H9 (cell line): ENCODE data around the gene ATXN7L3. TPM values are rescaled to one million over a fixed set of nuclear protein-coding genes. Genes with fewer than 3 reads are reported as not detected.

ENCODE experiments used
- DNase-seq: peaks from one replicate; pipeline ENCODE4 v3.0.0-alpha.2; 2017
- H2AFZ ChIP-seq: one replicate; pipeline ENCODE4 v1.6.1; 2013; ENCODE audit warnings: mild to moderate bottlenecking, low read length, control low read depth, moderate library complexity
- H2AK5ac ChIP-seq: 2 replicates; pipeline ENCODE4 v1.6.1; 2013; ENCODE audit warnings: low read length, control low read depth, mixed read lengths; ENCODE audit not compliant: insufficient read length
- H2BK120ac ChIP-seq: one replicate; pipeline ENCODE4 v1.6.1; 2013; ENCODE audit warnings: low read depth, mild to moderate bottlenecking, low read length, control low read depth, inconsistent platforms; ENCODE audit not compliant: poor library complexity, severe bottlenecking
- H2BK12ac ChIP-seq: 2 replicates; pipeline ENCODE4 v1.6.1; 2013; ENCODE audit warnings: low read length, control low read depth, mixed read lengths, low read depth; ENCODE audit not compliant: insufficient read length
- H2BK15ac ChIP-seq: 2 replicates; pipeline ENCODE4 v1.6.1; 2013; ENCODE audit warnings: low read depth, low read length, control low read depth
- H2BK20ac ChIP-seq: one replicate; pipeline ENCODE4 v1.6.1; 2013; ENCODE audit warnings: low read depth, mild to moderate bottlenecking, low read length, control low read depth, inconsistent platforms; ENCODE audit not compliant: poor library complexity, severe bottlenecking
- H2BK5ac ChIP-seq: 2 replicates; pipeline ENCODE4 v1.6.1; 2013; ENCODE audit warnings: low read length, control low read depth, mixed read lengths; ENCODE audit not compliant: insufficient read length
- H3K14ac ChIP-seq: 2 replicates; pipeline ENCODE4 v1.6.1; 2013; ENCODE audit warnings: low read length, control low read depth; ENCODE audit not compliant: insufficient read depth
- H3K18ac ChIP-seq: 2 replicates; pipeline ENCODE4 v1.6.1; 2013; ENCODE audit warnings: low read depth, mild to moderate bottlenecking, mixed read lengths, low read length, control low read depth; ENCODE audit not compliant: insufficient read length
- H3K23ac ChIP-seq: 2 replicates; pipeline ENCODE4 v1.6.1; 2013; ENCODE audit warnings: low read length, control low read depth, mixed read lengths, low read depth; ENCODE audit not compliant: insufficient read length
- H3K23me2 ChIP-seq: 2 replicates; pipeline ENCODE4 v1.6.1; 2013; ENCODE audit warnings: low read depth, mild to moderate bottlenecking, mixed read lengths, low read length, control low read depth; ENCODE audit not compliant: insufficient read length, poor library complexity, severe bottlenecking
- H3K27ac ChIP-seq: 2 replicates; pipeline ENCODE4 v1.5.1; 2013; ENCODE audit warnings: low read length, control low read depth, mixed read lengths, low read depth; ENCODE audit not compliant: insufficient read length
- H3K27me3 ChIP-seq: 2 replicates; pipeline ENCODE4 v1.6.1; 2013; ENCODE audit warnings: low read length, control low read depth, inconsistent platforms; ENCODE audit not compliant: insufficient read depth
- H3K4ac ChIP-seq: 2 replicates; pipeline ENCODE4 v1.6.1; 2013; ENCODE audit warnings: low read depth, mild to moderate bottlenecking, control low read depth, inconsistent platforms, low read length, moderate library complexity
- H3K4me1 ChIP-seq: 2 replicates; pipeline ENCODE4 v1.6.1; 2013; ENCODE audit warnings: low read length, control low read depth, inconsistent platforms; ENCODE audit not compliant: insufficient read depth
- H3K4me2 ChIP-seq: 2 replicates; pipeline ENCODE4 v1.6.1; 2013; ENCODE audit warnings: low read length, control low read depth, mixed read lengths; ENCODE audit not compliant: insufficient read length, insufficient read depth
- H3K56ac ChIP-seq: 2 replicates; pipeline ENCODE4 v1.6.1; 2013; ENCODE audit warnings: low read depth, mild to moderate bottlenecking, mixed read lengths, low read length, control low read depth; ENCODE audit not compliant: insufficient read length
- H3K79me1 ChIP-seq: 2 replicates; pipeline ENCODE4 v1.6.1; 2013; ENCODE audit warnings: low read depth, mild to moderate bottlenecking, moderate library complexity, low read length, control low read depth, inconsistent platforms; ENCODE audit not compliant: insufficient read depth, poor library complexity, severe bottlenecking
- H3K79me2 ChIP-seq: 2 replicates; pipeline ENCODE4 v1.6.1; 2013; ENCODE audit warnings: low read length, control low read depth, inconsistent platforms; ENCODE audit not compliant: insufficient read depth
- H3K9ac ChIP-seq: 2 replicates; pipeline ENCODE4 v1.6.1; 2013; ENCODE audit warnings: low read length, control low read depth, mixed read lengths; ENCODE audit not compliant: insufficient read length; ENCODE audit errors: extremely low read depth
- H3K9me3 ChIP-seq: one replicate; pipeline ENCODE4 v1.6.1; 2013; ENCODE audit warnings: low read depth, low read length, inconsistent platforms; ENCODE audit not compliant: control insufficient read depth
- H3T11ph ChIP-seq: one replicate; pipeline ENCODE4 v1.6.1; 2013; ENCODE audit warnings: mild to moderate bottlenecking, low read length, control low read depth, inconsistent platforms
- H4K20me1 ChIP-seq: one replicate; pipeline ENCODE4 v1.6.1; 2013; ENCODE audit not compliant: control insufficient read depth, insufficient read length, insufficient read depth
- H4K5ac ChIP-seq: 2 replicates; pipeline ENCODE4 v1.6.1; 2013; ENCODE audit warnings: low read depth, mild to moderate bottlenecking, mixed read lengths, low read length, control low read depth; ENCODE audit not compliant: insufficient read length
- H4K8ac ChIP-seq: replicated peaks from 2 replicates; pipeline ENCODE4 v1.6.1; 2013; ENCODE audit warnings: low read length, control low read depth, mixed read lengths, low read depth; ENCODE audit not compliant: insufficient read length
- H4K91ac ChIP-seq: 2 replicates; pipeline ENCODE4 v1.6.1; 2013; ENCODE audit warnings: low read depth, mild to moderate bottlenecking, moderate library complexity, mixed read lengths, low read length, control low read depth; ENCODE audit not compliant: insufficient read length
- H3K27ac Mint-ChIP-seq, 3 experiments: 2 replicates in 2 of 3; 3 replicates in 1 of 3; pipeline ENCODE4 v1.8.0; 2020 to 2021; ENCODE audit warnings: mixed read lengths in 3 of 3, mild to moderate bottlenecking in 1 of 3, moderate library complexity in 1 of 3
- H3K27me3 Mint-ChIP-seq: 2 replicates; pipeline ENCODE4 v1.8.0; 2021; ENCODE audit warnings: low read depth, mild to moderate bottlenecking, moderate library complexity, mixed read lengths
- H3K36me3 Mint-ChIP-seq, 3 experiments: 2 replicates in 2 of 3; 3 replicates in 1 of 3; pipeline ENCODE4 v1.8.0; 2020 to 2021; ENCODE audit warnings: low read depth in 3 of 3, mixed read lengths in 3 of 3; ENCODE audit not compliant: insufficient read depth in 1 of 3
- H3K4me1 Mint-ChIP-seq, 2 experiments: 2 replicates each; pipeline ENCODE4 v1.8.0; 2020; ENCODE audit warnings: mixed read lengths in 2 of 2
- H3K4me3 Mint-ChIP-seq, 2 experiments: 2 replicates in 1 of 2; 3 replicates in 1 of 2; pipeline ENCODE4 v1.8.0; 2020 to 2021; ENCODE audit warnings: mild to moderate bottlenecking in 2 of 2, mixed read lengths in 2 of 2, moderate library complexity in 1 of 2
- H3K9me3 Mint-ChIP-seq, 2 experiments: 2 replicates in 1 of 2; 3 replicates in 1 of 2; pipeline ENCODE4 v1.8.0; 2020; ENCODE audit warnings: mild to moderate bottlenecking in 2 of 2, mixed read lengths in 2 of 2, moderate library complexity in 1 of 2
- CTCF ChIP-seq: fragments of 200-600 bp; sonication (generic); conservative IDR thresholded peaks from 3 replicates; pipeline ENCODE4 v1.8.0; 2021; ENCODE audit warnings: antibody characterized with exemption, mild to moderate bottlenecking
- WGBS: extraction: QIAGEN DNeasy Blood & Tissue Kit; methylation state at CpG from one replicate; pipeline ENCODE4 v1.1.7; 2013; ENCODE audit warnings: missing lambda C conversion rate, low lambda C conversion rate, mixed read lengths; ENCODE audit not compliant: insufficient read length; ENCODE audit errors: extremely low coverage; 5-methylcytosine and 5-hydroxymethylcytosine counted together
- total RNA-seq: library from RNA; stranded (reverse); gene quantifications from 2 replicates; pipeline ENCODE4 v1.2.1, GENCODE V29; 2021

Gene ATXN7L3
- total RNA-seq, 1 experiment from 2014 or later, result 125 TPM

- no peaks in the 10 kb centered on the region for H3K23me2 ChIP-seq
- Mint-ChIP-seq H3K4me3 (no peak overlapping the region), H3K27me3 (peaks cover 10% of the 10 kb centered on the region), H3K9me3 (peaks cover 3 to 8% of the 10 kb centered on the region in 2 experiments; a peak in 3 of 5 replicates), H3K27ac (no peak overlapping the region), H3K4me1 (no peaks in the 10 kb centered on the region), H3K36me3 (peaks cover 0 to 4% (median 0%) of the 10 kb centered on the region in 3 experiments; a peak in 1 of 7 replicates)
- H2BK12ac ChIP-seq, result no peak overlapping the region
- no peak overlapping the region for H2AFZ ChIP-seq
- no peak overlapping the region for H4K5ac ChIP-seq
- H4K20me1 ChIP-seq, result no peaks in the 10 kb centered on the region
- no peak overlapping the region for H2BK5ac ChIP-seq
- H2AK5ac ChIP-seq, result no peak overlapping the region
- no peak for TF ChIP-seq CTCF
- H3K9me3 ChIP-seq, result no peaks in the 10 kb centered on the region
- no peak overlapping the region for H2BK20ac ChIP-seq
- H3K56ac ChIP-seq, result no peak overlapping the region
- no peaks in the 10 kb centered on the region for H3K4me1 ChIP-seq
- no peak overlapping the region for H3K23ac ChIP-seq
- no peak for DNase-seq
- H3K14ac ChIP-seq, result no peak overlapping the region
- H3K18ac ChIP-seq, result no peak overlapping the region
- no peak overlapping the region for H2BK120ac ChIP-seq
- H4K91ac ChIP-seq, result no peak overlapping the region
- H3K27me3 ChIP-seq, result no peaks in the 10 kb centered on the region
- no peak overlapping the region for H3K9ac ChIP-seq
- H3K79me2 ChIP-seq, result no peaks in the 10 kb centered on the region
- H3K4me2 ChIP-seq, result no peak overlapping the region
- H4K8ac ChIP-seq, result no peak overlapping the region
- H3K4ac ChIP-seq, result no peak overlapping the region
- no peak overlapping the region for H3K27ac ChIP-seq
- no peak overlapping the region for H2BK15ac ChIP-seq
- no CpG with 5 or more reads among the region's 5 CpGs for WGBS
- H3T11ph ChIP-seq, result no peak overlapping the region
- H3K79me1 ChIP-seq, result no peaks in the 10 kb centered on the region
Observed at GRCh38 chr17:44236444-44236991, 36.8 kb upstream of the ATXN7L3 start.
